K562 (cell line): ENCODE measurements around the gene STEAP3. TPM values are rescaled to one million over a fixed set of nuclear protein-coding genes. Genes with fewer than 3 reads are reported as not detected.

ENCODE experiments used
- ATAC-seq: fragments of 200-7000 bp; cut with Tn5 transposase; 3 replicates; pipeline ENCODE4 v1.9.1; 2020; ENCODE audit warnings: moderate library complexity
- BruUV-seq: library from RNA; stranded (reverse); fragments of 400-500 nt; replicated peaks from 2 replicates; lab custom pipeline; 2021; lab: Mats Ljungman, UMichigan
- CTCF ChIA-PET: fragments of 300-600 bp; formaldehyde crosslinking; extraction: SDS; loops from one replicate; lab custom pipeline; 2021; ENCODE audit warnings: low intra/inter-chr PET ratio; lab: Yijun Ruan, JAX
- POLR2A ChIA-PET: fragments of 300-600, 350-650 bp; sonication (Branson Sonifier 250); formaldehyde crosslinking; extraction: SDS; loops from one replicate; lab custom pipeline; 2021; ENCODE audit warnings: antibody characterized with exemption, inconsistent platforms; lab: Yijun Ruan, JAX
- DNase-seq, 4 experiments: peaks; one replicate each; pipeline versions ENCODE4 v3.0.0 to v3.0.0-alpha.2; 2011 to 2018; ENCODE audit warnings: low spot score in 3 of 4, mixed read lengths in 3 of 4; ENCODE audit errors: extremely low read depth in 1 of 4
- FAIRE-seq: peaks from 2 replicates; lab custom pipeline; 2011; peaks lifted over from hg19 to GRCh38; lab: Jason Lieb, UNC
- H2AFZ ChIP-seq: 2 replicates; pipeline ENCODE4 v1.6.0; 2011; ENCODE audit warnings: low read depth, low read length, control low read depth, inconsistent platforms
- H3K27ac ChIP-seq: fragments of 200-600 bp; 3 replicates; pipeline ENCODE4 v1.8.0; 2011; ENCODE audit warnings: low read depth, mild to moderate bottlenecking, control low read depth, inconsistent platforms, low read length, moderate library complexity, mixed read lengths; ENCODE audit errors: extremely low read depth
- H3K27me3 ChIP-seq, 2 experiments: fragments of 300-600 bp in 1 of 2; 2 replicates in 1 of 2; 3 replicates in 1 of 2; pipeline versions ENCODE4 v1.6.0 to v1.8.0; 2011; ENCODE audit warnings: inconsistent platforms in 2 of 2, low read length in 2 of 2, mild to moderate bottlenecking in 1 of 2, mixed read lengths in 1 of 2, moderate library complexity in 1 of 2; ENCODE audit not compliant: control insufficient read depth in 2 of 2, insufficient read depth in 2 of 2
- H3K36me3 ChIP-seq: fragments of 300-600 bp; 3 replicates; pipeline ENCODE4 v1.8.0; 2011; ENCODE audit warnings: mild to moderate bottlenecking, low read length, inconsistent platforms; ENCODE audit not compliant: control insufficient read depth, insufficient read depth
- H3K4me1 ChIP-seq, 2 experiments: fragments of 200-600 bp in 1 of 2; replicated peaks in 1 of 2; 2 replicates in 1 of 2; 3 replicates in 1 of 2; pipeline versions ENCODE4 v1.5.1 to v1.8.0; 2011; ENCODE audit warnings: inconsistent platforms in 2 of 2, low read length in 2 of 2, mild to moderate bottlenecking in 1 of 2, mixed read lengths in 1 of 2, moderate library complexity in 1 of 2; ENCODE audit not compliant: control insufficient read depth in 2 of 2, insufficient read depth in 2 of 2
- H3K4me2 ChIP-seq: 2 replicates; pipeline ENCODE4 v1.6.1; 2011; ENCODE audit warnings: low read length, control low read depth, inconsistent platforms, mixed read lengths; ENCODE audit not compliant: insufficient read depth
- H3K4me3 ChIP-seq: fragments of 200-600 bp; sonication (generic), shearing (Covaris generic); 2 replicates; pipeline ENCODE4 v1.5.1; 2016; ENCODE audit warnings: control low read depth, inconsistent platforms
- H3K79me2 ChIP-seq: fragments of 200-600 bp; 3 replicates; pipeline ENCODE4 v1.8.0; 2011; ENCODE audit warnings: low read length, inconsistent platforms; ENCODE audit not compliant: control insufficient read depth, insufficient read depth
- H3K9ac ChIP-seq, 2 experiments: 2 replicates each; pipeline versions ENCODE4 v1.6.0 to v1.6.1; 2011; ENCODE audit warnings: low read depth in 2 of 2, low read length in 2 of 2, control low read depth in 1 of 2, inconsistent platforms in 1 of 2, mild to moderate bottlenecking in 1 of 2, mixed read lengths in 1 of 2; ENCODE audit not compliant: insufficient read depth in 1 of 2
- H3K9me1 ChIP-seq: one replicate; pipeline ENCODE4 v1.6.0; 2011; ENCODE audit warnings: inconsistent platforms, mild to moderate bottlenecking, low read length, moderate library complexity; ENCODE audit not compliant: control insufficient read depth, insufficient read depth
- H3K9me3 ChIP-seq: replicated peaks from 2 replicates; pipeline ENCODE4 v1.5.1; 2011; ENCODE audit warnings: low read depth, low read length, inconsistent platforms; ENCODE audit not compliant: control insufficient read depth, insufficient read depth
- H4K20me1 ChIP-seq: replicated peaks from 2 replicates; pipeline ENCODE4 v1.6.1; 2011; ENCODE audit warnings: low read length, inconsistent platforms, mixed read lengths; ENCODE audit not compliant: control insufficient read depth, insufficient read depth
- FOXK1 ChIP-seq: sonication (generic); formaldehyde crosslinking; IDR thresholded peaks from 2 replicates; pipeline ENCODE4 v1.8.0; 2022; ENCODE audit warnings: missing genetic modification reagents, mild to moderate bottlenecking, borderline replicate concordance
- HMG20A ChIP-seq: fragments of 450-650 bp; formaldehyde crosslinking; conservative IDR thresholded peaks from 2 replicates; pipeline ENCODE4 v1.4.0; 2020; ENCODE audit warnings: mild to moderate bottlenecking, mixed read lengths
- IRF2 ChIP-seq: sonication (generic); formaldehyde crosslinking; IDR thresholded peaks from 2 replicates; pipeline ENCODE4 v1.8.1; 2022; ENCODE audit warnings: mild to moderate bottlenecking, missing genetic modification reagents
- NFIC ChIP-seq: fragments of 450-650 bp; IDR thresholded peaks from 2 replicates; pipeline ENCODE4 v1.6.1; 2017; ENCODE audit warnings: mild to moderate bottlenecking, inconsistent platforms
- PBX2 ChIP-seq, 2 experiments: IDR thresholded peaks in 1 of 2; conservative IDR thresholded peaks in 1 of 2; 2 replicates each; pipeline ENCODE4 v1.6.1; 2016; ENCODE audit warnings: low read depth in 2 of 2, mild to moderate bottlenecking in 1 of 2, missing compliant biosample characterization in 1 of 2, missing genetic modification characterization in 1 of 2, moderate library complexity in 1 of 2
- PHB2 ChIP-seq: fragments of 450-650 bp; IDR thresholded peaks from 2 replicates; pipeline ENCODE4 v1.6.1; 2017; ENCODE audit warnings: low read depth
- TBP ChIP-seq: optimal IDR thresholded peaks from 2 replicates; pipeline ENCODE3; 2011; ENCODE audit warnings: low read depth, low read length, improper control_type of control experiment
- TEAD4 ChIP-seq, 2 experiments: sonication (generic) in 1 of 2; formaldehyde crosslinking in 1 of 2; IDR thresholded peaks; 2 replicates each; pipeline versions ENCODE4 v1.6.1 to v1.8.0; 2012 to 2022; ENCODE audit warnings: borderline replicate concordance in 1 of 2, inconsistent platforms in 1 of 2, low read length in 1 of 2, mild to moderate bottlenecking in 1 of 2, missing genetic modification reagents in 1 of 2
- ZNF316 ChIP-seq: fragments of 450-650 bp; IDR thresholded peaks from 2 replicates; pipeline ENCODE4 v1.6.1; 2016
- ZNF668 ChIP-seq: fragments of 250-450 bp; sonication (Bioruptor Pico); IDR thresholded peaks from 2 replicates; pipeline ENCODE4 v1.8.0; 2022; ENCODE audit warnings: mild to moderate bottlenecking, inconsistent platforms
- ZNF699 ChIP-seq: fragments of 250-450 bp; sonication (Bioruptor Pico); IDR thresholded peaks from 2 replicates; pipeline ENCODE4 v1.8.0; 2021; ENCODE audit warnings: mild to moderate bottlenecking, moderate library complexity; ENCODE audit not compliant: insufficient replicate concordance
- ZNF778 ChIP-seq: fragments of 450-650 bp; formaldehyde crosslinking; IDR thresholded peaks from 2 replicates; pipeline ENCODE4 v1.4.0; 2020; ENCODE audit warnings: mild to moderate bottlenecking, moderate library complexity
- WGBS: fragments of 100-300 bp; shearing (Covaris generic); methylation state at CpG from one replicate; pipeline ENCODE4 v1.1.6; 2016; ENCODE audit warnings: low coverage, mixed read lengths; ENCODE audit not compliant: insufficient coverage; ENCODE audit errors: missing lambda C conversion rate; 5-methylcytosine and 5-hydroxymethylcytosine counted together
- in situ Hi-C: fragments of 300-500 bp; cut with MboI; formaldehyde crosslinking; loops from 4 replicates; pipeline ENCODE4 v1.15.0; 2018; ENCODE audit warnings: inconsistent platforms, mixed read lengths
- intact Hi-C: fragments of 100-400 bp; cut with micrococcal nuclease; formaldehyde crosslinking; loops from 2 replicates; pipeline ENCODE4 v1.14.2; 2022
- polyA plus RNA-seq, 8 experiments: library from polyadenylated mRNA; depleted of rRNA in 4 of 8; stranded (reverse) in 5 of 8; unstranded in 3 of 8; fragments of >200 nt; fragmentation: Nextera tagmentation in 2 of 8; fragmentation: Illumina TruSeq in 1 of 8; extraction: Ambion mirVana in 2 of 8; extraction: Trizol in 1 of 8; gene quantifications; 2 replicates each; pipeline versions ENCODE4 v1.2.1 to v1.2.3, GENCODE V29; 2011 to 2014; ENCODE audit warnings: inconsistent platforms in 1 of 8, missing spikeins in 1 of 8
- total RNA-seq, 7 experiments: library from RNA; depleted of rRNA in 6 of 7; stranded (reverse); fragments of >200 nt in 6 of 7; fragmentation: Illumina TruSeq in 2 of 7; extraction: Trizol in 2 of 7; gene quantifications; 2 replicates each; pipeline versions ENCODE4 v1.2.1 to v1.2.3, GENCODE V29; 2011 to 2021; ENCODE audit warnings: low replicate concordance in 1 of 7

Gene STEAP3
- total and polyA plus RNA-seq, 9 of the 15 experiments (the other 6 are each of a cell fraction or from before 2014, with no cell fraction given): 1.8 to 31.6 (median 9.0) TPM

GRCh38 chr2:119192893-119193292, 30.7 kb upstream of the STEAP3 start:
- Histone ChIP-seq H3K4me1 (no peaks in the 10 kb centered on the region), H3K27ac (no peak overlapping the region), H2AFZ (no peak overlapping the region), H3K27me3 (peaks cover 2 to 33% of the 10 kb centered on the region in 2 experiments; a peak in 4 of 5 replicates), H4K20me1 (0 out of 2 replicates have a peak, but pooled peaks cover 2% of the 10 kb centered on the region), H3K9ac (no peak overlapping the region), H3K4me3 (no peak overlapping the region), H3K36me3 (no peaks in the 10 kb centered on the region), H3K4me2 (no peak overlapping the region), H3K79me2 (no peaks in the 10 kb centered on the region), H3K9me1 (no peaks in the 10 kb centered on the region), H3K9me3 (no peaks in the 10 kb centered on the region; the same call in 1 of the 2 replicates)
- 0% methylated on average over 6 of the region's 6 CpGs for WGBS
- no peak for DNase-seq
- POLR2A ChIA-PET: interaction anchor here (0.6 kb wide), 1 partner anchor 41 kb away, joined by 3 read pairs; no protein-coding TSS in a partner anchor
- intact Hi-C loops: no loop called here
- TF ChIP-seq IRF2 (CRISPR knock-in tag): no peak
- no peak for TF ChIP-seq PHB2
- TF ChIP-seq ZNF778 (CRISPR knock-in tag): no peak
- TF ChIP-seq TEAD4 (IDR thresholded peaks at IDR 0.05; ENCODE audit: low read length): no peak
- no peak for TF ChIP-seq TEAD4 (CRISPR knock-in tag; IDR thresholded peaks at IDR 0.05; ENCODE audit: borderline replicate concordance)
- no peak for TF ChIP-seq ZNF668 (CRISPR knock-in tag)
- TF ChIP-seq HMG20A (CRISPR knock-in tag): no peak
- TF ChIP-seq FOXK1 (CRISPR knock-in tag): no peak
- TF ChIP-seq TBP: no peak
- TF ChIP-seq NFIC: no peak
- no peak for TF ChIP-seq ZNF316
- no peak for TF ChIP-seq PBX2 (CRISPR knock-in tag; IDR thresholded peaks at IDR 0.05; ENCODE audit: low read depth)
- TF ChIP-seq PBX2 (tag; conservative IDR thresholded peaks at IDR 0.05; ENCODE audit: low read depth): no peak
- no peak for TF ChIP-seq ZNF699 (CRISPR knock-in tag)
- BruUV-seq: no TSS peak
- CTCF ChIA-PET: no interaction called here
- FAIRE-seq: no peak
- no peak for ATAC-seq
- in situ Hi-C loops: no loop called here
